SK-N-SH (cell line): ENCODE measurements around the gene LARP4. TPM values are rescaled to one million over a fixed set of nuclear protein-coding genes. Genes with fewer than 3 reads are reported as not detected.
A peak's percentile ranks its signal among the peaks of the same experiment; 100 is the strongest.

Source experiments
- CTCF ChIA-PET: fragments of 300-600, 350-600 bp; formaldehyde crosslinking; extraction: SDS; loops from one replicate; lab custom pipeline; 2021; lab: Yijun Ruan, JAX
- POLR2A ChIA-PET: fragments of 350-600 bp; sonication (Branson Sonifier 250); formaldehyde crosslinking; extraction: SDS; loops from one replicate; lab custom pipeline; 2020; ENCODE audit warnings: antibody characterized with exemption, inconsistent platforms; lab: Yijun Ruan, JAX
- DNase-seq: peaks from one replicate; pipeline ENCODE4 v3.0.0; 2012
- H2AFZ ChIP-seq: fragments of 200-600 bp; sonication (generic); 2 replicates; pipeline ENCODE4 v1.8.1; 2016; ENCODE audit warnings: antibody characterized with exemption, mild to moderate bottlenecking, low read depth
- H3F3A ChIP-seq: fragments of 200-600 bp; sonication (generic); replicated peaks from 2 replicates; pipeline ENCODE3; 2016; ENCODE audit warnings: antibody characterized with exemption, mild to moderate bottlenecking; ENCODE audit not compliant: insufficient read depth
- H3K27ac ChIP-seq, 2 experiments: fragments of 200-500 bp in 1 of 2; fragments of 200-600 bp in 1 of 2; sonication (Bioruptor generic) in 1 of 2; sonication (generic), shearing (Covaris generic) in 1 of 2; 2 replicates each; pipeline versions ENCODE4 v1.5.1 to v1.6.1; 2014 to 2016; ENCODE audit warnings: low read depth in 2 of 2, inconsistent platforms in 1 of 2, low read length in 1 of 2, mild to moderate bottlenecking in 1 of 2, mixed read lengths in 1 of 2
- H3K27me3 ChIP-seq: fragments of 200-600 bp; sonication (generic), shearing (Covaris generic); 2 replicates; pipeline ENCODE4 v1.6.1; 2016; ENCODE audit warnings: mixed run types; ENCODE audit not compliant: insufficient read depth
- H3K36me3 ChIP-seq, 2 experiments: fragments of 200-500 bp in 1 of 2; fragments of 200-600 bp in 1 of 2; sonication (Bioruptor generic) in 1 of 2; sonication (generic) in 1 of 2; replicated peaks in 1 of 2; 2 replicates each; pipeline versions ENCODE3 to v1.5.1; 2014 to 2016; ENCODE audit warnings: low read length in 1 of 2, mild to moderate bottlenecking in 1 of 2; ENCODE audit not compliant: insufficient read depth in 2 of 2, control insufficient read depth in 1 of 2
- H3K4me1 ChIP-seq, 2 experiments: fragments of 200-500 bp in 1 of 2; fragments of 200-600 bp in 1 of 2; sonication (Bioruptor generic) in 1 of 2; sonication (generic), shearing (Covaris generic) in 1 of 2; 2 replicates each; pipeline versions ENCODE4 v1.5.1 to v1.6.1; 2014 to 2016; ENCODE audit warnings: low read depth in 1 of 2, low read length in 1 of 2, mixed run types in 1 of 2; ENCODE audit not compliant: insufficient read depth in 2 of 2, control insufficient read depth in 1 of 2
- H3K4me2 ChIP-seq: fragments of 200-600 bp; sonication (generic), shearing (Covaris generic); 2 replicates; pipeline ENCODE4 v1.6.1; 2017; ENCODE audit warnings: mixed run types
- H3K4me3 ChIP-seq, 2 experiments: fragments of 200-500 bp in 1 of 2; fragments of 200-600 bp in 1 of 2; sonication (Bioruptor generic) in 1 of 2; sonication (generic), shearing (Covaris generic) in 1 of 2; 2 replicates each; pipeline versions ENCODE4 v1.5.1 to v1.8.1; 2014 to 2016; ENCODE audit warnings: low read depth in 2 of 2, inconsistent platforms in 1 of 2, low read length in 1 of 2, mild to moderate bottlenecking in 1 of 2, mixed read lengths in 1 of 2, moderate library complexity in 1 of 2
- H3K79me2 ChIP-seq: fragments of 200-600 bp; sonication (generic); 2 replicates; pipeline ENCODE4 v1.8.1; 2017; ENCODE audit warnings: mild to moderate bottlenecking; ENCODE audit not compliant: insufficient read depth
- H3K9ac ChIP-seq: fragments of 200-600 bp; sonication (generic); 2 replicates; pipeline ENCODE4 v1.6.1; 2017; ENCODE audit warnings: mixed run types
- H3K9me2 ChIP-seq: fragments of 200-600 bp; sonication (generic); 2 replicates; pipeline ENCODE4 v1.6.1; 2017; ENCODE audit warnings: mixed run types
- H3K9me3 ChIP-seq: fragments of 200-600 bp; sonication (generic); 2 replicates; pipeline ENCODE4 v1.6.1; 2017; ENCODE audit warnings: mixed run types, mild to moderate bottlenecking, moderate library complexity
- H4K20me1 ChIP-seq: fragments of 200-600 bp; sonication (generic); 2 replicates; pipeline ENCODE4 v1.6.1; 2017; ENCODE audit warnings: mild to moderate bottlenecking, mixed run types; ENCODE audit not compliant: insufficient read depth
- ELF1 ChIP-seq: IDR thresholded peaks from 2 replicates; pipeline ENCODE4 v1.4.0; 2012
- EP300 ChIP-seq, 2 experiments: IDR thresholded peaks; 2 replicates each; pipeline versions ENCODE4 v1.4.0 to v1.6.1; 2012; ENCODE audit warnings: borderline replicate concordance in 1 of 2, low read depth in 1 of 2, low read length in 1 of 2
- FOXJ3 ChIP-seq: sonication (generic); formaldehyde crosslinking; IDR thresholded peaks from 2 replicates; pipeline ENCODE4 v1.5.1; 2020; ENCODE audit warnings: mild to moderate bottlenecking, missing genetic modification reagents
- FOXM1 ChIP-seq: IDR thresholded peaks from 2 replicates; pipeline ENCODE4 v1.4.0; 2012; ENCODE audit warnings: low read depth, mild to moderate bottlenecking
- GATA2 ChIP-seq: sonication (generic); formaldehyde crosslinking; IDR thresholded peaks from 2 replicates; pipeline ENCODE4 v1.5.0; 2020; ENCODE audit warnings: mild to moderate bottlenecking, missing genetic modification reagents
- MEF2A ChIP-seq: IDR thresholded peaks from 2 replicates; pipeline ENCODE4 v1.4.0; 2012; ENCODE audit warnings: low read depth, borderline replicate concordance
- MXI1 ChIP-seq: IDR thresholded peaks from 2 replicates; pipeline ENCODE4 v1.6.1; 2012; ENCODE audit warnings: mild to moderate bottlenecking, low read depth, low read length, improper control_type of control experiment
- NRF1 ChIP-seq: IDR thresholded peaks from 2 replicates; pipeline ENCODE4 v1.6.1; 2012; ENCODE audit warnings: low read depth, mild to moderate bottlenecking, low read length
- POLR2AphosphoS5 ChIP-seq: IDR thresholded peaks from 2 replicates; pipeline ENCODE4 v1.6.1; 2012; ENCODE audit warnings: low read depth, low read length
- RAD21 ChIP-seq: IDR thresholded peaks from 2 replicates; pipeline ENCODE4 v1.6.1; 2012; ENCODE audit warnings: mild to moderate bottlenecking, low read length
- RXRA ChIP-seq: IDR thresholded peaks from 2 replicates; pipeline ENCODE4 v1.4.0; 2012; ENCODE audit warnings: low read depth, mild to moderate bottlenecking, borderline replicate concordance
- SIN3A ChIP-seq: IDR thresholded peaks from 2 replicates; pipeline ENCODE4 v1.6.1; 2012; ENCODE audit warnings: low read depth, mild to moderate bottlenecking, low read length, moderate library complexity, borderline replicate concordance
- SMC3 ChIP-seq: IDR thresholded peaks from 2 replicates; pipeline ENCODE4 v1.6.1; 2012; ENCODE audit warnings: low read depth, low read length, improper control_type of control experiment
- TAF1 ChIP-seq: IDR thresholded peaks from 2 replicates; pipeline ENCODE4 v1.6.1; 2012; ENCODE audit warnings: low read depth, mild to moderate bottlenecking, low read length, moderate library complexity, borderline replicate concordance
- TCF12 ChIP-seq: IDR thresholded peaks from 2 replicates; pipeline ENCODE4 v1.4.0; 2012
- TEAD4 ChIP-seq: IDR thresholded peaks from 2 replicates; pipeline ENCODE4 v1.4.0; 2012; ENCODE audit warnings: mild to moderate bottlenecking, borderline replicate concordance; ENCODE audit not compliant: insufficient read depth
- YY1 ChIP-seq: IDR thresholded peaks from 2 replicates; pipeline ENCODE4 v1.4.0; 2012; ENCODE audit warnings: low read depth, mild to moderate bottlenecking
- WGBS: methylation state at CpG from one replicate; pipeline ENCODE4 v1.1.6; 2017; ENCODE audit warnings: low lambda C conversion rate; 5-methylcytosine and 5-hydroxymethylcytosine counted together
- polyA plus RNA-seq, 3 experiments: library from polyadenylated mRNA; depleted of rRNA; stranded (reverse); fragments of >200 nt; gene quantifications; 2 replicates each; pipeline ENCODE4 v1.2.3, GENCODE V29; 2012
- TF ChIP-seq, protein P1 (sequence below): fragments of 200-600 bp; sonication (generic); IDR thresholded peaks from 2 replicates; pipeline ENCODE4 v1.6.1; 2017; ENCODE audit warnings: antibody characterized with exemption, mild to moderate bottlenecking, moderate library complexity

The LARP4 gene
- polyA plus RNA-seq, 1 of the 3 experiments (the other 2 are of a cell fraction), result 10.8 TPM

DNA sequence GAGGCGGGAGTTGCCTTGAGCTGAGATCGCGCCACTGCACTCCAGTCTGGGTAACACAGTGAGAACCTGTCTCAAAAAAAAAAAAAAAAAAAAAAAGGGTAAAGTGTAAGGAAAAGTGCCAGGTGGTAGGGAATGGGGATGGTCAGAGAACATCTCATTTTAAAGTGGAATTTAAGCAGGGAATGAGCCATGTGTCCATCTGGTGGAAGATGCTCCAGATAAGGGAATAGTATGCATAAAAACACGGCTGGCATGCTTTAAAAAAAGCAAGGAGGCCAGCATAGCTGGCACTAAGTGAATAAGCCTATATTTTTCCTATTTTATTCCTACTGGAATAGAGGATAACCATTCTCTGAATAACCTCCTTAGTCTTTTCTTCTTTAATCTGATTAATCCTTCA, 38.0 kb upstream of the LARP4 start:
- H3K4me2 ChIP-seq, result no peak overlapping the region
- CTCF ChIA-PET, result interaction anchor here (1.0 to 1.1 kb wide), 2 partner anchors 229 to 307 kb away, joined by 3 to 5 read pairs; no protein-coding TSS in a partner anchor
- no peaks in the 10 kb centered on the region for H3K27me3 ChIP-seq

DNA sequence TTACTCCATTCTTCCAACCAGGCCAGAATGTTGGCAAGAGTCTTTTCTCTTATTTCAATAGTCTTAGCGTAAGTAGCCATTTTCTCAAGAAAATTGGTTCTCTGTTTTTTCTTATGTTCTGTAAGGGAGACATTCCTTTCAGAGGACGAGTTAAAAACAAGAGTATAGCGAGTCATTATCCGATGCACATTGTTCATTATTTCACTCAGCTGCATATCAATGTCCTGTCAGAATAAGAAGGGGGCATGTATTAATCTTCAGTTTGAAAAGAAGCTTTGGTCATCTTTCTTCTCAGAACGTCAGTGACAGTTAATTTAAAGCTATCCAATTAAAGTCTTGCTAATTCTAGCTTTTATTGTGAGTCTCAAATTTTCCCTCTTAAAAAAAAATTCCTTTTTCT, 37.5 kb upstream of the LARP4 start:
- ChIA-PET CTCF (interaction anchor here (1.0 to 1.1 kb wide), 2 partner anchors 230 to 307 kb away, joined by 3 to 5 read pairs; no protein-coding TSS in a partner anchor), POLR2A (no interaction called here)
- Histone ChIP-seq H3K79me2 (no peaks in the 10 kb centered on the region), H3F3A (peaks cover 6% of the 10 kb centered on the region), H3K9me3 (no peaks in the 10 kb centered on the region), H3K4me2 (no peak overlapping the region), H3K4me3 (no peak overlapping the region), H3K4me1 (no peaks in the 10 kb centered on the region), H3K27ac (0 out of 4 replicates have a peak overlapping the region, but pooled peaks of 1 of the 2 experiments have one; percentile 12), H3K36me3 (no peaks in the 10 kb centered on the region), H3K9ac (no peak overlapping the region), H3K9me2 (no peaks in the 10 kb centered on the region), H2AFZ (no peak overlapping the region), H4K20me1 (no peaks in the 10 kb centered on the region), H3K27me3 (no peaks in the 10 kb centered on the region)
- 76% methylated on average over 5 of the region's 5 CpGs for WGBS
- no peak for DNase-seq
- TF ChIP-seq TEAD4 (no peak), POLR2AphosphoS5 (no peak), SIN3A (no peak), TAF1 (no peak), YY1 (no peak), TCF12 (no peak), NRF1 (no peak), RXRA (no peak), MXI1 (no peak), ELF1 (no peak), RAD21 (no peak), SMC3 (no peak), MEF2A (no peak), EP300 (IDR thresholded peaks at IDR 0.05; ENCODE audit: borderline replicate concordance in 1 of 2, low read depth in 1 of 2, low read length in 1 of 2) (no peak), FOXJ3 (CRISPR knock-in tag) (no peak), FOXM1 (no peak)
- TF ChIP-seq, protein P1, sequence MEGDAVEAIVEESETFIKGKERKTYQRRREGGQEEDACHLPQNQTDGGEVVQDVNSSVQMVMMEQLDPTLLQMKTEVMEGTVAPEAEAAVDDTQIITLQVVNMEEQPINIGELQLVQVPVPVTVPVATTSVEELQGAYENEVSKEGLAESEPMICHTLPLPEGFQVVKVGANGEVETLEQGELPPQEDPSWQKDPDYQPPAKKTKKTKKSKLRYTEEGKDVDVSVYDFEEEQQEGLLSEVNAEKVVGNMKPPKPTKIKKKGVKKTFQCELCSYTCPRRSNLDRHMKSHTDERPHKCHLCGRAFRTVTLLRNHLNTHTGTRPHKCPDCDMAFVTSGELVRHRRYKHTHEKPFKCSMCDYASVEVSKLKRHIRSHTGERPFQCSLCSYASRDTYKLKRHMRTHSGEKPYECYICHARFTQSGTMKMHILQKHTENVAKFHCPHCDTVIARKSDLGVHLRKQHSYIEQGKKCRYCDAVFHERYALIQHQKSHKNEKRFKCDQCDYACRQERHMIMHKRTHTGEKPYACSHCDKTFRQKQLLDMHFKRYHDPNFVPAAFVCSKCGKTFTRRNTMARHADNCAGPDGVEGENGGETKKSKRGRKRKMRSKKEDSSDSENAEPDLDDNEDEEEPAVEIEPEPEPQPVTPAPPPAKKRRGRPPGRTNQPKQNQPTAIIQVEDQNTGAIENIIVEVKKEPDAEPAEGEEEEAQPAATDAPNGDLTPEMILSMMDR, result no peak

More for the DNA sequence above, 38.0 kb upstream of the LARP4 start:
- peak; percentile 30 for DNase-seq
- WGBS, result 83% methylated on average over 4 of the region's 4 CpGs
- POLR2A ChIA-PET, result no interaction called here
- TF ChIP-seq MXI1, result no peak
- peak; percentile 29; the same call in 1 of the 2 replicates for TF ChIP-seq GATA2 (CRISPR knock-in tag)
- Histone ChIP-seq H3K36me3 (no peaks in the 10 kb centered on the region), H3F3A (peaks cover 6% of the 10 kb centered on the region), H3K9me2 (no peaks in the 10 kb centered on the region), H2AFZ (no peak overlapping the region), H3K4me1 (no peaks in the 10 kb centered on the region), H3K9ac (no peak overlapping the region), H3K4me3 (no peak overlapping the region), H3K9me3 (no peaks in the 10 kb centered on the region), H3K27ac (0 out of 4 replicates have a peak overlapping the region, but pooled peaks of 1 of the 2 experiments have one; percentile 12), H3K79me2 (no peaks in the 10 kb centered on the region), H4K20me1 (no peaks in the 10 kb centered on the region)
